Measurements from ENCODE around the gene TSR1.

Gene TSR1

DNA sequence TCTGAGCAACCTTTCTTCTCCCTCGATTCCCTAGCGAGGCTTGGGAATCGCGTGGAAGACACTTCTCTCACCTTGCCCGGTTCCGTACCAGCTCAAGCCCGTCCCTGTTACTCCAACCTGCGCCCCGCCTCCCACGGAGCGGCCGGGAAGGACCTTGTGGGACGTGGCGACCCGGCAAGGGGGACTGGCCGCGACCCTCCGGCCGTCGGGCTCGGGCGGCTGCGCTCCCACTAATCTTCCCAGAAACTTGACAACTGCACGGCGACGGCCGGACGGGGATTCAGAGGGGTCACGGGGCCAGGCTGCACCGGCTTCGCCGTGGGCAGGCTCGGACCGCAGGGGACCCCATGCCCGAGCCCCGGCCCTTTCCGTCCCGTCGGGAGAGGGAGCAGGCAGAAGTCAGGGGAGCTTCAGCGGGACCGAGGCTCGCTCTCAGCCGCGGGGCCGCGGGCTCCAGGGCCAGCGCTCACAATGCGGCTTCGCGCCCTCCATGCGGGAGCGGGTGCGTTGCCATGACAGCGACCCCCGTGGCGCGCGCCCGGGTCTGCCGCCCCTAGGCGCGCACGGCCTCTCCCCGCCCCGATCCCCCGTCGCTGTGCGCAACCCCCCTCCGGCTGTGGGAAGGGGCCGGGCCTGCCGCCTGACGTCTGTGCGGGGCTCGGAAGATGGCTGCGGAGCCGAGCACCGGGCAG lies 741 bp upstream of the TSR1 start, which contains the start of gene SGSM2:
Gene SGSM2, plus strand, starts transcription at position 650 of the 692 bp plus-strand sequence. CDS start 188 bp downstream, outside the sequence.
- peaks cover 29 to 47% (median 31%) of the 10 kb centered on the region in 3 donors for H3K36me3 ChIP-seq
- peak within 1 kb of the TSS; percentile 85 to 99 for H3K4me3 ChIP-seq
- peak within 1 kb of the TSS; percentile 80 to 92 for H3K27ac ChIP-seq
- H3K9me3 ChIP-seq = no peaks in the 10 kb centered on the region
- H3K4me1 ChIP-seq = peaks cover 0 to 34% (median 16%) of the 10 kb centered on the region in 4 donors
- intact Hi-C loops (cut with DNase I; ENCODE audit: low total_unique reads) = no loop called here
- DNase-seq = peak; percentile 54 to 80
- TF ChIP-seq, protein P1, sequence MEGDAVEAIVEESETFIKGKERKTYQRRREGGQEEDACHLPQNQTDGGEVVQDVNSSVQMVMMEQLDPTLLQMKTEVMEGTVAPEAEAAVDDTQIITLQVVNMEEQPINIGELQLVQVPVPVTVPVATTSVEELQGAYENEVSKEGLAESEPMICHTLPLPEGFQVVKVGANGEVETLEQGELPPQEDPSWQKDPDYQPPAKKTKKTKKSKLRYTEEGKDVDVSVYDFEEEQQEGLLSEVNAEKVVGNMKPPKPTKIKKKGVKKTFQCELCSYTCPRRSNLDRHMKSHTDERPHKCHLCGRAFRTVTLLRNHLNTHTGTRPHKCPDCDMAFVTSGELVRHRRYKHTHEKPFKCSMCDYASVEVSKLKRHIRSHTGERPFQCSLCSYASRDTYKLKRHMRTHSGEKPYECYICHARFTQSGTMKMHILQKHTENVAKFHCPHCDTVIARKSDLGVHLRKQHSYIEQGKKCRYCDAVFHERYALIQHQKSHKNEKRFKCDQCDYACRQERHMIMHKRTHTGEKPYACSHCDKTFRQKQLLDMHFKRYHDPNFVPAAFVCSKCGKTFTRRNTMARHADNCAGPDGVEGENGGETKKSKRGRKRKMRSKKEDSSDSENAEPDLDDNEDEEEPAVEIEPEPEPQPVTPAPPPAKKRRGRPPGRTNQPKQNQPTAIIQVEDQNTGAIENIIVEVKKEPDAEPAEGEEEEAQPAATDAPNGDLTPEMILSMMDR (IDR thresholded peaks at IDR 0.05) = no peak
- H3K27me3 ChIP-seq = no peaks in the 10 kb centered on the region

DNA sequence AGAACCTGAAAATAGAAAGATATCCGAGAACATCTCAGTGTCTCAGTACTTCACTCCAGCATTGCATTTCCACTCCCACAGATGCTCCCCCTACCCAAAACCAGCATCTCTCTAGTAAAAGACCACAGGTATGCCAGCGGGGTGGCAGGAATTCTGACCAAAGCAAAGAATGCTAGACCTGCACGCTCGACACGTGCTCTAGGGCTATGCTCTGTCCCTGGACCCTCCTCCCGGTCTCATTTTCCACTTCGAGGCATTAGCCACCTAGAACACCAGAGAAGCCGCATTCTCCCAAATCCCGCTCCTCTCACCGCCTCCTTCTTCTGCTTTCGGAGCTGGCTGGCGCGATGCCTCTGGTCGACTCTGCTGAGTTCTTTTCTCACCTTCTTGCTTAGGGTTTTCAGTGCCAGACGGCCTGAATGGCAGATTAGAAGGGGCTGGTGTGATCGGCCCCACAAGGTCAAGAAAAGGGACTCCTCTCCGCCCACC lies 487 bp downstream of the TSR1 start:
- peak overlapping the region; percentile 85 to 99 for H3K4me3 ChIP-seq
- H3K9me3 ChIP-seq = no peaks in the 10 kb centered on the region
- no peak for DNase-seq
- H3K27me3 ChIP-seq = no peaks in the 10 kb centered on the region
- H3K27ac ChIP-seq = peak overlapping the region; percentile 80 to 92
- TF ChIP-seq, protein P1 (IDR thresholded peaks at IDR 0.05) = no peak
- intact Hi-C loops (cut with DNase I; ENCODE audit: low total_unique reads) = no loop called here
- peaks cover 0 to 34% (median 16%) of the 10 kb centered on the region in 4 donors for H3K4me1 ChIP-seq
- H3K36me3 ChIP-seq = peaks cover 42 to 47% (median 43%) of the 10 kb centered on the region in 3 donors

DNA sequence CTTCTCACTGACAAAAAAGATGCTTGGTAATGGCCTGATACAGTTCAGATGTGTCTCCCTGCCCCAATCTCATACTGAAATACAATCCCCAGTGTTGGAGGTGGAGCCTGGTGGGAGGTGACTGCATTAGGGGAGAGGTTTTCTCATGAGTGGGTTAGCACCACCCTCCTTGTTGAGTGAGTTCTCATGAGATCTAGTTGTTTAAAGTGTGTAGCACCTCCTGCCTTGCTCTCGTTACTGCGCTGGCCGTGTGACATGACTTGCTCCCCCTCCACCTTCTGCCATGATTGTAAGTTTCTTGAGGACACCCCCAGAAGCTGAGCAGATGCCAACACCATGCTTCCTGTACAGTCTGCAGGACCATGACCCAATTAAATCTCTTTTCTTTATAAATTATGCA lies 5.0 kb downstream of the TSR1 start:
- Histone ChIP-seq H3K9me3 (no peaks in the 10 kb centered on the region), H3K36me3 (peaks cover 49 to 89% (median 79%) of the 10 kb centered on the region in 3 donors), H3K27me3 (no peaks in the 10 kb centered on the region), H3K4me3 (no peak overlapping the region), H3K4me1 (peaks cover 0 to 19% (median 11%) of the 10 kb centered on the region in 4 donors), H3K27ac (no peak overlapping the region)
- DNase-seq = no peak
- TF ChIP-seq, protein P1 (IDR thresholded peaks at IDR 0.05) = no peak
- intact Hi-C loops (cut with DNase I; ENCODE audit: low total_unique reads) = no loop called here

GRCh38 chr17:2323629-2324314 lies 12.5 kb downstream of the TSR1 start:
- DNase-seq = no peak
- H3K9me3 ChIP-seq = no peaks in the 10 kb centered on the region
- H3K36me3 ChIP-seq = peaks cover 48 to 86% (median 82%) of the 10 kb centered on the region in 3 donors
- intact Hi-C loops (cut with DNase I; ENCODE audit: low total_unique reads) = no loop called here
- H3K4me3 ChIP-seq = no peak overlapping the region
- no peaks in the 10 kb centered on the region for H3K27me3 ChIP-seq
- H3K4me1 ChIP-seq = no peaks in the 10 kb centered on the region
- TF ChIP-seq, protein P1 (IDR thresholded peaks at IDR 0.05) = no peak
- H3K27ac ChIP-seq = no peak overlapping the region

DNA sequence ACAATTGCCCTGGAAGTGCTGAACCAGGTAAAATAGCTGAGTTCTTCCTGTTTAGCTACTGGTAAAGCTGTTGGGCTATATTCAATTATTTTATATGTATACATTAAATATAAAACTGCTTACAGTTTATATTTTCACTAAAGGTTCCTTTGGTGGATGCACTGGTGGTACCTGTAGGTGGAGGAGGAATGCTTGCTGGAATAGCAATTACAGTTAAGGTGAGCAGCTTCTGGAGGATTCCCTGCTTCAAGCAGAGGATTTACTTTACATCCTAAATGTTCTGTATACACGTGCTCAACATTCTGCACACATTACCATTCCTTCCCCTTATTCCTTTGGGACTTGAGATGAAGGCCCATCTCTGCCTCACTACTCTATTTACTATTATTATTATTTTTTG lies 14.9 kb downstream of the TSR1 start:
- no peaks in the 10 kb centered on the region for H3K4me1 ChIP-seq
- no peaks in the 10 kb centered on the region for H3K27me3 ChIP-seq
- no peak for DNase-seq
- H3K9me3 ChIP-seq = no peaks in the 10 kb centered on the region
- H3K36me3 ChIP-seq = peaks cover 48 to 66% (median 62%) of the 10 kb centered on the region in 3 donors
- H3K27ac ChIP-seq = no peak overlapping the region
- intact Hi-C loops (cut with DNase I; ENCODE audit: low total_unique reads) = no loop called here
- no peak overlapping the region for H3K4me3 ChIP-seq
- TF ChIP-seq, protein P1 (IDR thresholded peaks at IDR 0.05) = no peak

All from tibial artery (tissue), 4 donors.